HG03342 (cell line): ENCODE measurements around the gene SLC25A12.
"Not testable (repeated sequence)": the region's sequence is repeated elsewhere in the genome, so short reads cannot be mapped to it uniquely, and the experiment has no call there.

ENCODE experiments used
- ATAC-seq: cut with Tn5 transposase; IDR thresholded peaks from one replicate; pipeline ENCODE4 v1.9.1; 2021; ENCODE audit warnings: mild to moderate bottlenecking, moderate library complexity; ENCODE audit not compliant: unreplicated experiment

SLC25A12 gene

GRCh38 chr2:171832489-171832888 is 61.6 kb downstream of the SLC25A12 start:
- no peak for ATAC-seq

DNA sequence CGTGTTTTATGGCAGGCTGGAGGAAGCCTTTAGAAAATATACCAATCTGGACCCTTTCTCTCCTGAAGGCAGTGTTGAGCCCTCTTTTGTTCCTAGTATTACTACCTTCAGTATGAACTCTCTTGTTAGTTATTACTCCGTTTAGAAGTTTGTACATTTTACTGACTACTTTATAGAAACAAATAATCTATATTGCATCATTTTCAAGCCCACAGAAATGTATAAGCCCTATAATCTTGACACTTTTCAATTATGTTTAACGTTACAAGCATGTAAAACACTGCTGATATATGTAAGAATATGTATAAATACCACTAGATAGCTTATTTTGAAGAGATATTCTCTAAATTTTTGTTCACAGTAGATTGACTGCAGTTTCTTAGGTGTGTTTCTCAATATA is 64.0 kb downstream of the SLC25A12 start:
- ATAC-seq, result no peak

- no peak for ATAC-seq
These were observed 70.0 kb downstream of the SLC25A12 start for GRCh38 chr2:171824086-171824485.

DNA sequence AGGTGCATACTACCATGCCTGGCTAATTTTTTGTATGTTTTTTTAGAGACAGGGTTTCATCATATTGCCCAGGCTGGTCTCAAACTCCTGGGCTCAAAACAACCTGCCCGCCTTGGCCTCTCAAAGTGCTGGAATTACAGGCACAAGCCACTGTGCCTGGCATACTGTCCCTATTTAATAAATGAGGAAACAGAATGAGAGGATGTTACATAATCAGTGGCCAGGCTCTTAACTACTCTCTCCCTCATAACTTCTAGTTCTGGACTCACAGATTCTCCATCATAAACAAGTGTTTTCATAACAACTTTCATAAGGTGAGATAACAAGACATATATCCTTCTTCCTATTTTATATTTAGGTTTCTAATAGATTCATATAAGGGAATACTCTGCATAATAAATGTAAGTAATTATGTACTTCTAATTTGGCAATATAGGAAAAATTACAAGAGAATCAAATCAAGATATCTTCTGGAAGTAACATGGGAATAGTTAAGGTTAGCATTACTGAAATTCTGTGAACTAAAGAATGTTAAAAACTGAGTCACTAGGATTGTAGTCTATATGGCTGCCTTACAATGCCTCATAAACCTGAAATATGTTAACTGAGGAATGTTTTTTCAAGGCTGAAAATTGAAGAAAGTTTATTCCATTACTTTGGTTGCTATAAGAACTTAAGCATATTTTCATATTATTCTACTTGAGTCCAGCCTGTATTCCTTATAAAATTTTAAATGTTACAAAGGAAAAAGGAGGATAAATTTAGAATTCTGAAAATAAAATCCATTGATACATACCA is 71.3 kb downstream of the SLC25A12 start:
- ATAC-seq, result no peak

- no peak for ATAC-seq
These were observed 74.6 kb downstream of the SLC25A12 start for GRCh38 chr2:171819453-171819852.

GRCh38 chr2:171814883-171815282 is 79.2 kb downstream of the SLC25A12 start:
- no peak for ATAC-seq

- ATAC-seq, result no peak
These were observed 79.9 kb downstream of the SLC25A12 start for GRCh38 chr2:171814174-171814573.

DNA sequence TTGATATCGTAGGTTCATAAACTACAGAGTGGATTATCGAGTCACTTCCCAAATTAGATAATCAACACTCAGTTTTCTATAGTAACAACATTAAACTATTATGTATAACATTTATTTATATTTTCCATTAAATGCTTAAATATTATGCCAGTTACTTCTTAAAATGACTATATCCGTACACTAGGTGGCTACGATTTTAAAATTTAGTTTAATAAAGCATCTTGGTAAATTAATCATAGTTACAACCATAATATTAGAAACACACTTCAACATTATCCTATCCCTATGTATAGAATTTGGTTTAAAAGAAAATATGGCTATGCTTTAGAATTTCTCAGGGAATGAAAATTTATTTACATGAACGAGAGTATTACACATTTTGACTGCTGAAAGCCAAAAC is 80.3 kb downstream of the SLC25A12 start:
- ATAC-seq, result no peak

DNA sequence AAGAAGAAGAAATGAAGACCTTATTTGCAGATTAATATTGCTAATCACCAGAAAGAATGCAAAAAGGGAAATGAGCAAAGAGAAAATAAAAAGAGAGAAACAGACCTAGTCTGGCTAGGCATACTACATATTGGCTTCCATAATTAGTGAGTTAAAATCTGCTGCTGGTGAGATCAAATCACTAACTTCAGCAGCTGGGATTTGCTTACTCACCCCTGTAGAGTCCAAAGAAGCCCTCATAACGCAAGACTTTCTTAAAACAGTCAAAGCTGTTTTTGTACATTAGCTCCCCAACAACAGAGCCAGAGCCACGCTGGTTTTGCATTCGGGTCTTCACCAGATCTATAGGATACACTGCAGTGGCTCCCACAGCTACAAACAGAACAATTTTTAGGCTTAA is 80.9 kb downstream of the SLC25A12 start:
- ATAC-seq, result no peak

- no peak for ATAC-seq
These were observed 82.8 kb downstream of the SLC25A12 start for GRCh38 chr2:171811245-171811628.

GRCh38 chr2:171810422-171811244 is 83.4 kb downstream of the SLC25A12 start:
- ATAC-seq, result no peak

DNA sequence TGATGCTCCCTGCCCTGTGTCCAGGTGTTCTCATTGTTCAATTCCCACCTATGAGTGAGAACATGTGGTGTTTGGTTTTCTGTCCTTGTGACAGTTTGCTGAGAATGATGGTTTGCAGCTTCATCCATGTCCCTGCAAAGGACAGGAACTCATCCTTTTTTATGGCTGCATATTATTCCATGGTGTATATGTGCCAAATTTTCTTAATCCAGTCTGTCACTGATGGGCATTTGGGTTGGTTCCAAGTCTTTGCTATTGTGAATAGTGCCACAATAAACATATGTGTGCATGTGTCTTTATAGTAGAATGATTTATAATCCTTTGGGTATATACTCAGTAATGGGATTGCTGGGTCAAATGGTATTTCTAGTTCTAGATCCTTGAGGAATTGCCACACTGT is 85.2 kb downstream of the SLC25A12 start:
- ATAC-seq, result not testable (repeated sequence)

- ATAC-seq, result no peak
These were observed 86.1 kb downstream of the SLC25A12 start for GRCh38 chr2:171807831-171808393.

DNA sequence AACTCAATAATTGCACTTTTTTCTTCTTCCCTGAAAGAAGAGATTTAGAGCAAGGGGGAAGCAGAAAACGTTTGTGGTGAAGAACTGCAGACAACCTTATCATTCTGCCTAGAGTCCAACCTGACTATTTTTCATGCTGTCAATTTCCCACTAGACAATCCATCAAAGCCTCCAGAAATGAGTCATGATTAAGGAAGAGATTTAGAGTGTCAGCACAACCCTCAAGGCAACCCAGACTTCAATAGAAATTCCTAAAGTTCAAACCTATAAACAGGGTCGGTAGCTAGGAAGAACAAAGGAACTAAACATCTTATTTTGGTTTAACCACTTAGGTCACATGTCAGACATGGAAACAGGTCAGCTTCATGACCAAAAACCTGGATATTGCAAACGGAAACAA is 86.9 kb downstream of the SLC25A12 start:
- ATAC-seq, result no peak

DNA sequence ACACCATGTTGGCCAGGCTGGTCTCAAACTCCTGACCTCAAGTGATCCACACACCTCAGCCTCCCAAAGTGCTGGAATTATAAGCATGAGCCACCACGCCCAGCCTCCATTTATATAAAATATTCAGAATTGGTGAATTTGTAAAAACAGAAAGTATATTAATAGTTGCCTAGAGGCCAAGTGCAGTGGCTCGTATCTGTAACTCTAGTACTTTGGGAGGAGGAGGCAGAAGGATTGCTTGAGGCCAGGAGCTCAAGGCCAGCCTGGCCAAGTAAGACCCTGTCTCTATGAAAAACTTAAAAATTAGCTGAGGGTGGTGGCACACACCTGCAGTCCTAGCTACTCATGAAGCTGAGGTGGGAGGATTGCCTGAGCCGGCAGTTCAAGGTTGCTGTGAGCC is 89.6 kb downstream of the SLC25A12 start:
- ATAC-seq, result no peak

DNA sequence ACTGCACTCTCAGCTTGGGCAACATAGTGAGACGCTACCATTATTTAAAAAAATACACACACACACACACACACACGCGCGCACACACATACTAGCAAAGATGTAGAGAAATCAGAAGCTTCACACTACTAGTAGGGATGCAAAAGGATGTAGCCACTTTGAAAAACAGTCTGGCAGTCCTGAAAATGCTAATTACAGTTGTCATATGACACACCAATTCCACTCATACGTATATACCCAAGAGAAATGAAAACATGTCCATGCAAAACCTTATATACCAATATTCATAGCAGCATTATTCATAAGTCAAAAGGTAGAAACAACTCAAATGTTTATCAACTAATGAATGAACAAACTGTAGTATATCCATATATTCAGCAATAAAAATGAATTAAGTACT is 90.3 kb downstream of the SLC25A12 start:
- no peak for ATAC-seq

DNA sequence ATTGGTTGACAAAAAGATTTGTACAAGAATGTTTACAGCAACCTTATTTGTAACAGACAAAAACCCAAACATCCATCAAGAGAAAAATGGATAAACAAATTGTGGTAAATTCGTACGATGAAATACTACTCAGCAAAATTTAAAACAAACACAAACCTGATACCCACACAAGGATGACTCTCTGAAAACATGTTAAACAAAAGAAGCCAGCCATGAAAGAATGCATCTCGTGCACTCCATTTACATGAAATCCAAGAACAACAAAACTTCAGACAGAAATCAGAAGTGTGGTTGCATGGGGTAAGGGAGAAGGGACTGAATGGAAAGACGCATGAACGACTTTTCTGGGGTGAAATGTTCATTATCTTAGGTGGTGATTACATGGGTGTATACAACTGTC is 93.4 kb downstream of the SLC25A12 start:
- ATAC-seq, result no peak

- ATAC-seq, result no peak
These were observed 95.8 kb downstream of the SLC25A12 start for GRCh38 chr2:171798156-171798820.

- ATAC-seq, result no peak
These were observed 99.1 kb downstream of the SLC25A12 start for GRCh38 chr2:171794918-171795317.

DNA sequence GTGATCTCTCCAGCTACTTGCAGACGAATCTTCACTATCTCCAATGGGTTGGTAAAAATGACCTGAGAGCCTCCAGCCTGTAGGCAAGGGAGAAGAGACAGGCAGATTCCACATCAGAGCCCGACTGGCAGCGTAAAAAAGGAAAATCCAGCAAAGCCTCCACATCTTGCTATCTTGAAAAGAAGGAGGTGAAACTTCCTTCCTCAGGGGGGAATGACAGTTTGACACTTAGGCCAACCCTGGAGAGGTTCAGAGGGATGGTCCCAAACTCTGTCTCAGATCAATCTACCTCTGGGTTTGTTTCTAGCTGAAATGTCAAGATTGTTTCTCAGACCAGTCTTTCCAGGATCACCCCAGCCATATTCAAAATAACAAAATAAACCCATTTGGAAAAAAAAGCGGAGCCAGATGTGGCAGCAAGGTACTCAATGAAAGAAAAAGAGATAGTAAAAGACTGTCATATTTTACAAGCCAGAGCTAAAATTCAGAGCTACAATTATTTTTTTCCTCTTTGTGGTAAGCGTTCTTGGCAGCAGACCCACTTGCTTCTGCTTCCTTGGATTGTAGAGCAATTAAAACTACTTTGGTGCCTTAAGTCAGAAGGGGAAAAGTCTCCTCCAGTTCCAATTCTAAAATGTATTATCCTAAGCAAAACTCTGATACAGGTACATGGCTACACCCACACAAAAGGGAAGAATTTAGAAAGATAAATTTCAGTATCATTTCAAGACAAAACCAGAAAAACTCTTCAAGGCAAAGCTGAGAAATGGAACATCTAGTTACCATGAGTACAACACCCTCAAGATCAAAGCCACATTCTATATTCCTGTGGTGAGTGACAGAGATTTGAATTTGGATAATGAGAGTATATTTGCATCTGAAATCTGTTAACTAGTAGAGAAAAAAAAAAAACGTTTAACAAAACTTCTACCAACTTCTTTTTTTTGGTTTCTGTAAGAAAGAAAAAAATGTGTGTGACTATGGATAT is 100.1 kb downstream of the SLC25A12 start:
- ATAC-seq, result no peak
